ENCODE data around the gene WWOX. TPM values are rescaled to one million over a fixed set of nuclear protein-coding genes. Genes with fewer than 3 reads are reported as not detected.
"Not testable (repeated sequence)": the region's sequence is repeated elsewhere in the genome, so short reads cannot be mapped to it uniquely, and the experiment has no call there.

WWOX gene
- total RNA-seq, 2 experiments from 2014 or later: 20.2 to 21.4 TPM

DNA sequence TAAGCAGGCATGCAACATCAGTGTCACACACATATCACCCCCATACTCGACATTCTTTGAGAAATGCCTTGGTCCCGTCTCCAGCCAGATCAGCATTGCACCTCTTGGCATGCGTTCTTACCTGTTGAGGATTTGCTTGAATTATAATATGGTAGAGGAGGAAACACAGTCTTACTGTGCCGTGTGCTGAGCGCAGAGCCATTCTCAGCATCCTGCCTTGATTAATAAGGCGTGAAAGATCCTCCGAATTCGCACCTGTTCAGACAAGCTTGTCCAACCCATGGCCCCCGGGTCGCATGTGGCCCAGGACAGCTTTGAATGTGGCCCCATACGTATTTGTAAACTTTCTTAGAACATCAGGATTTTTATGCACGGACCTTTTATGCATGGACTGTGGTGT lies 408.1 kb downstream of the WWOX start:
- CTCF ChIA-PET: interaction anchor here (0.6 to 1.1 kb wide), 2 partner anchors 37 to 264 kb away, joined by 3 read pairs; no protein-coding TSS in a partner anchor
- Mint-ChIP-seq H3K27ac (no peak overlapping the region), H3K36me3 (ENCODE audit: low read depth) (no peaks in the 10 kb centered on the region), H3K27me3 (ENCODE audit: low read depth) (no peaks in the 10 kb centered on the region), H3K9me3 (no peaks in the 10 kb centered on the region), H3K4me3 (no peak overlapping the region), H3K4me1 (ENCODE audit: low read depth) (peaks cover 2% of the 10 kb centered on the region)
- no peak for DNase-seq
- intact Hi-C loops (cut with micrococcal nuclease): loop anchor here (10.0 kb wide), 1 partner anchor 1957 kb away; no protein-coding TSS in a partner anchor

DNA sequence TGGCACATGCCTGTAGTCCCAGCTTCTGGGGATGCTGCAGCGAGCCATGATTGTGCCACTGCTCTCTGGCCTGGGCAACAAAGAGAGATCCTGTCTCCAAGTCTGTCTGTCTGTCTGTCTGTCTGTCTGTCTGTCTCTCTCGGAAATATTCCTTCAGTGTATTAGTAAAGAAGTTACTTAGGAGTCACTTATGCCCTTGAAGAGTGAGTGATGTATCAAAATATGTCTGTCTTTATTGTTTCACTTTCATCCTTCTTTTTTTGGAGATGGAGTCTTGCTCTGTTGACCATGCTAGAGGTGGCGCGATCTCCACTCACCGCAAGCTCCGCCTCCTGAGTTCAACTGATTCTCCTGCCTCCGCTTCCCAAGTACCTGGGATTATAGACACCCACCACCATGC lies 410.5 kb downstream of the WWOX start:
- H3K4me3 Mint-ChIP-seq: no peak overlapping the region
- no peaks in the 10 kb centered on the region for H3K36me3 Mint-ChIP-seq (ENCODE audit: low read depth)
- DNase-seq: no peak
- CTCF ChIA-PET: no interaction called here
- intact Hi-C loops (cut with micrococcal nuclease): loop anchor here (10.0 kb wide), 1 partner anchor 1955 kb away; no protein-coding TSS in a partner anchor
- no peaks in the 10 kb centered on the region for H3K9me3 Mint-ChIP-seq
- H3K27ac Mint-ChIP-seq: no peak overlapping the region
- H3K27me3 Mint-ChIP-seq (ENCODE audit: low read depth): no peaks in the 10 kb centered on the region
- peaks cover 2% of the 10 kb centered on the region for H3K4me1 Mint-ChIP-seq (ENCODE audit: low read depth)

- peaks cover 2% of the 10 kb centered on the region for H3K4me1 Mint-ChIP-seq (ENCODE audit: low read depth)
- H3K36me3 Mint-ChIP-seq (ENCODE audit: low read depth): no peaks in the 10 kb centered on the region
- CTCF ChIA-PET: no interaction called here
- no peak overlapping the region for H3K4me3 Mint-ChIP-seq
- no peak overlapping the region for H3K27ac Mint-ChIP-seq
- H3K9me3 Mint-ChIP-seq: no peaks in the 10 kb centered on the region
- DNase-seq: no peak
- H3K27me3 Mint-ChIP-seq (ENCODE audit: low read depth): no peaks in the 10 kb centered on the region
- intact Hi-C loops (cut with micrococcal nuclease): no loop called here
Measured at GRCh38 chr16:78510496-78510895, 411.0 kb downstream of the WWOX start.

DNA sequence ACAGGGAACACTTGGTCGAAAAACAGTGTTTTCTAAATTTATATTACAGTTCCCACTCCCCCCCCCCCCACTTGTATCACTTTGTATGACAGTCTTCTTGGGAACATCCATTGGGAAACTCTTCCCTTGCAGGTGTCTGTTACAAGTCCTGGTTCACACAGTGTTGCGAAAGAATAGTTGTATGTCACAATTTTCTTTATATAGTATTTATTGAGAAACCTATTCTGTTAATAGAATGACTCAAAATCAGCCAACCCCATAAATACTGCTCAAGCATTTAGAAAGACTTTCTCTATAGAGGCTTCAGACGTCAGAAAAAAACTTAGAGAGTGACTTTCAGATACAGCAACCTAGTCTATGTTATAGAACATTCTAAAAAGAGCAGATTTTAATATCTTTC lies 414.4 kb downstream of the WWOX start:
- peaks cover 2% of the 10 kb centered on the region for H3K4me1 Mint-ChIP-seq (ENCODE audit: low read depth)
- no peak for DNase-seq
- intact Hi-C loops (cut with micrococcal nuclease): no loop called here
- CTCF ChIA-PET: no interaction called here
- H3K4me3 Mint-ChIP-seq: no peak overlapping the region
- H3K27me3 Mint-ChIP-seq (ENCODE audit: low read depth): no peaks in the 10 kb centered on the region
- H3K36me3 Mint-ChIP-seq (ENCODE audit: low read depth): no peaks in the 10 kb centered on the region
- no peak overlapping the region for H3K27ac Mint-ChIP-seq
- H3K9me3 Mint-ChIP-seq: no peaks in the 10 kb centered on the region

GRCh38 chr16:78514888-78515287 lies 415.4 kb downstream of the WWOX start:
- H3K27ac Mint-ChIP-seq; H3K4me1 Mint-ChIP-seq (ENCODE audit: low read depth); H3K4me3 Mint-ChIP-seq; H3K36me3 Mint-ChIP-seq (ENCODE audit: low read depth); H3K9me3 Mint-ChIP-seq; DNase-seq; intact Hi-C loops (cut with micrococcal nuclease); CTCF ChIA-PET; H3K27me3 Mint-ChIP-seq (ENCODE audit: low read depth): not testable (repeated sequence)

- intact Hi-C loops (cut with micrococcal nuclease): no loop called here
- H3K36me3 Mint-ChIP-seq (ENCODE audit: low read depth): no peaks in the 10 kb centered on the region
- H3K4me3 Mint-ChIP-seq: no peak overlapping the region
- DNase-seq: no peak
- CTCF ChIA-PET: no interaction called here
- H3K27ac Mint-ChIP-seq: no peak overlapping the region
- H3K9me3 Mint-ChIP-seq: no peaks in the 10 kb centered on the region
- no peaks in the 10 kb centered on the region for H3K27me3 Mint-ChIP-seq (ENCODE audit: low read depth)
- no peaks in the 10 kb centered on the region for H3K4me1 Mint-ChIP-seq (ENCODE audit: low read depth)
Measured at GRCh38 chr16:78515421-78515820, 416.0 kb downstream of the WWOX start.

DNA sequence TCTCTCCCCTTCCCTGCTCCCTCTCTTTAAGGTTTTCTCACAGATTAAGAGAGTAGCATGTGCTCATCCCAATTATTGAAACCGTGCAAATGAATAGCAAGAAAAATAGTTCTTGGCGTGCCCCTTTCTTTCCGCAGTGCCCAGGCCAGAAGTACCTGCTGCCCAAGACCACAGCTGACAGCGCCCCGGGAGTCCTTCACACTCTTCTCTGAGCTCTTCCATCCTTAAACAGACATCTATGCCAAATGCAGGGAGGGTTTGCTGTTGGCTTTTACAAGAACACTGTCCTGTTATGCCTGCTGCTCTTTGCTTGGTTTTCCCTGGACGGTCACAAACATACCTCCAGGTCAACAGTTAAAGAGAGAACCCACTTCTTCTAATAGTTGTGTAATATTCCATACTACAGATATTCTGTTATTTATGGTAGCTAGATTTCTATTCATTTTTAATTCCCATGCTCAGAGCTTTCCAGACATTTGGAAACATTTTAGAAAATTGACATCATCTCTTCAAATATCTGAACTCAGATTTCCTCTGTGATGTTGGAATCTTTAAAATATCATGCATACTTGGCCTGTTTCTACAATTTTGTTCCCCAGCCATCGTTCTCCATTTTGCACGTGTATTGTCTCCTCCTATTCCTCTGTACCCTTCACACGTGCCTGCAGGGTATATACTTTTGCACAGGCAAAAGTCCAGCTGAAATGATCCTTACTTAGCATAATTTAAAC lies 416.7 kb downstream of the WWOX start:
- Mint-ChIP-seq H3K4me3 (no peak overlapping the region), H3K4me1 (ENCODE audit: low read depth) (no peaks in the 10 kb centered on the region), H3K27me3 (ENCODE audit: low read depth) (no peaks in the 10 kb centered on the region), H3K27ac (no peak overlapping the region), H3K9me3 (no peaks in the 10 kb centered on the region), H3K36me3 (ENCODE audit: low read depth) (no peaks in the 10 kb centered on the region)
- DNase-seq: no peak
- CTCF ChIA-PET: no interaction called here
- intact Hi-C loops (cut with micrococcal nuclease): no loop called here

DNA sequence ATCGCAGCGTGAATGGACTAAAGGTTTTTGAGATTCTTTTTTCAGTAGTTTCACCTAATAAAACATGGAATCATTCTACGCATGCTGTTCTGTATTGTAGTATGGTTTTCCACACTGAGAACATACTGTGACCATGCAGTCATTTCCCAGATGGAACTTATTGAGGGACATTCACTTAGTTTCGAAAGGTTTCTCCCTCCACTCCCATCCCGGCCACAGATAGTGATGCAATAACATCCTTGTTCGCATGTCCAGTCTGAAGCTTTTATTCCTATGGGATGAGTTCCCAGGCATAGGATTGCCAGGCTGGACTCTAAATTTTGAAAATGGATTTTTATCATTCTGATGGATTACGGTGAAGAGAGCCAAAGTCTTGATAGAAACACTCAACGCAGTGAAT lies 420.4 kb downstream of the WWOX start:
- H3K36me3 Mint-ChIP-seq (ENCODE audit: low read depth): no peaks in the 10 kb centered on the region

DNA sequence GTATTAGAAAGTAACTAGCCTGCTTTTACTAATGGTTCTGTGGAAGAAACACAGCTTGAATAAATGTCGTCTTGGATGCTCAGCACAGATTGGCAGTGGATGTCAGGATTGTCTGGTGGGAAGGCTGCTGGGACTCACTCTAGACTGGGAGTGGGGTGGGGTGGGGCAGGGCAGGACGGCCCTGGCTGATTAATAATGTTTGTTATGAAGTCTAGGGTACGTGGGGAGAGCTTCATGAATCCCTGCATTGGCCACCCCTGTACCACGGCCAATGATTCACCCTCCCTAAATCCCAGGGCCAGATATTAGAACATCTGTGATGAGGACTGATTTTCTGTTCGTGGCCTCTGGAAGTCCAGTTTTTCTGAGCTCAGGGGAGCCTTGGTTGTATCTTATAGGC lies 421.0 kb downstream of the WWOX start:
- DNase-seq: no peak
- no peaks in the 10 kb centered on the region for H3K36me3 Mint-ChIP-seq (ENCODE audit: low read depth)
- H3K27me3 Mint-ChIP-seq (ENCODE audit: low read depth): no peaks in the 10 kb centered on the region
- intact Hi-C loops (cut with micrococcal nuclease): no loop called here
- no peak overlapping the region for H3K27ac Mint-ChIP-seq
- H3K4me3 Mint-ChIP-seq: no peak overlapping the region
- no peaks in the 10 kb centered on the region for H3K4me1 Mint-ChIP-seq (ENCODE audit: low read depth)
- no peaks in the 10 kb centered on the region for H3K9me3 Mint-ChIP-seq
- CTCF ChIA-PET: interaction anchor here (0.6 kb wide), 1 partner anchor 396 kb away, joined by 3 read pairs; no protein-coding TSS in a partner anchor

More for the DNA sequence above, 420.4 kb downstream of the WWOX start:
- Mint-ChIP-seq H3K9me3 (no peaks in the 10 kb centered on the region), H3K27me3 (ENCODE audit: low read depth) (no peaks in the 10 kb centered on the region), H3K4me3 (no peak overlapping the region), H3K27ac (no peak overlapping the region), H3K4me1 (ENCODE audit: low read depth) (no peaks in the 10 kb centered on the region)
- no peak for DNase-seq
- intact Hi-C loops (cut with micrococcal nuclease): no loop called here
- CTCF ChIA-PET: no interaction called here

DNA sequence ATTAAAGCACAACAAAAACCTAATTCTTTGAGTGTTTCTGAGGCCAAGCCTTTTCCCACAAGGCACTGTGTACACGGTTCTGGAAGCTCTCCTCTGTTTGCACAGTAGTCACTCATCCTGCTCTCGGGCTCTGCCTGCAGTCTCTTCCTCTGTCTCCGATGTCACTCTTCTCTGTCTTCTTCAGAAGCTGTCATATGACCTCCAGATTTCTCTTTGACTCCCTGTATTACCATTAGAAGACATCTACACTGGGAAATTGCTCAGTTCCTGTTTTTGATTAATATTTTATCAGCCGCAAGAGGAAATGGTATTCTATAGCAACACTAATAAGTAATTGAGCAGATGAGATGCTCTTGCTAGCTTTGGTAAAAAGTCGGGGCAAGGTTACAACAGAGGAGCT lies 422.9 kb downstream of the WWOX start:
- H3K4me1 Mint-ChIP-seq (ENCODE audit: low read depth): no peaks in the 10 kb centered on the region
- H3K9me3 Mint-ChIP-seq: no peaks in the 10 kb centered on the region
- no peak overlapping the region for H3K4me3 Mint-ChIP-seq
- H3K27ac Mint-ChIP-seq: no peak overlapping the region
- H3K27me3 Mint-ChIP-seq (ENCODE audit: low read depth): no peaks in the 10 kb centered on the region
- DNase-seq: no peak
- intact Hi-C loops (cut with micrococcal nuclease): no loop called here
- CTCF ChIA-PET: interaction anchor here (1.5 kb wide), 1 partner anchor 18 kb away, joined by 3 read pairs; no protein-coding TSS in a partner anchor
- H3K36me3 Mint-ChIP-seq (ENCODE audit: low read depth): no peaks in the 10 kb centered on the region

DNA sequence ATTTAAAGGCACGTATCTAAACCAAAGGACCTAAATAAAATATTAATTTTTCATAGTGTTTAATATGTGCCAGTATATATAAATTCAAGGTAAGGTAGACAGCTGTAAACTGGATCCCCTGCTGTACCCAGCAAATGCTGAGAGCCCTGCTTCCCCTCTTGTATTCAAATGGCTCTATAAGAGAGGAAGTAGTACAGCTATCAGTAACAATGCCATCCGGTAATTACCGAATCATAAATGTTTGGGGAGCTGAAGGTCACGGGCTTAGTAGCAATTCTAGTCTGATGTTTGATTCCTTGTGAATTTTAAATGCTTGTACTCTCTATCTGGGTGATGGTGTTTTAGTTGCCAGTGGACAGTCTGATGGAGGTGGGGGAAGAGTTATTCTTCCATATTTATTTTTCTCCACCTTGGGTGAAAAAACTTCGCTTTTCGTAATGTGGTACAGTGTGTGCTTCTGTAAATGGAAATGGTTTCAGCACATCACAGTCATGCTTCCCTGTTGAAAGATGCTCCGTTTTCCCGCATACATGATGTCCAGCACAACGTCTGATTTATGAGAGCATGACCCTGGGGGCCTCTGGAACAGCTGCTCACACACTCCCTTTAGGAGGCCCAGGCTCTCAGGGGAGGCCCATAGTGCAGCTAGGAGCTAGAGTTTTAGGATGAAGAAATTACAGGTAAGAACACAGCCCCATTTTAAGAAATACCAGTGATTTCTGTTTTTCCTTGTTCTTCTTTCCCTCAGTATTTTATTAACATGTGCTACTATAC lies 423.9 kb downstream of the WWOX start:
- CTCF ChIA-PET: no interaction called here
- no peak overlapping the region for H3K4me3 Mint-ChIP-seq
- H3K4me1 Mint-ChIP-seq (ENCODE audit: low read depth): no peaks in the 10 kb centered on the region

DNA sequence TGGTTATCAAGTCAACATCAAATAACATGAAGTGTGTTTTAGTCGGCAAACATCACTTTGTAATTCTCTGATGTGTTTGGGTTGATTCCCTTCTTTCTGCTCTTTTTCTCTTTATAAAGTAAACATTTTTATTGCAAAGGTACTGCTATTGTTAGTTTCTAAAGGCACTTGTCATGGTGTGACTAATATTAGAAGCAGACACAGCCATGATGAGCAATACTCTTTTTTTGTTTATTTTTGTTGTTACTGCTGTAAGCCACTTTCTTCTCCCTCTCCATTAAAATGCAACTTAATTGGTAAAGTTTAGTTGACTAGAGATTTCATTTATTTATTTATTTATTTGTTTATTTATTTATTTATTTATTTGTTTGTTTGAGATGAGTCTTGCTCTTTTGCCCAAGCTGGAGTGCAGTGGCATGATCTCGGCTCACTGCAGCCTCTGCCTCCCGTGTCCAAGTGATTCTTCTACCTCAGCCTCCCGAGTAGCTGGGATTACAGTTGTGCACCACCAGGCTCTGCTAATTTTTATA lies 424.7 kb downstream of the WWOX start:
- no peaks in the 10 kb centered on the region for H3K9me3 Mint-ChIP-seq
- no peak overlapping the region for H3K4me3 Mint-ChIP-seq

More for the DNA sequence above, 423.9 kb downstream of the WWOX start:
- Mint-ChIP-seq H3K27me3 (ENCODE audit: low read depth) (no peaks in the 10 kb centered on the region), H3K27ac (no peak overlapping the region), H3K36me3 (ENCODE audit: low read depth) (peaks cover 2% of the 10 kb centered on the region), H3K9me3 (no peaks in the 10 kb centered on the region)
- no peak for DNase-seq
- intact Hi-C loops (cut with micrococcal nuclease): no loop called here

More for the DNA sequence above, 424.7 kb downstream of the WWOX start:
- Mint-ChIP-seq H3K36me3 (ENCODE audit: low read depth) (peaks cover 2% of the 10 kb centered on the region), H3K4me1 (ENCODE audit: low read depth) (no peaks in the 10 kb centered on the region), H3K27me3 (ENCODE audit: low read depth) (no peaks in the 10 kb centered on the region), H3K27ac (no peak overlapping the region)
- CTCF ChIA-PET: no interaction called here
- no peak for DNase-seq
- intact Hi-C loops (cut with micrococcal nuclease): no loop called here
